Activated T-cell treated with anti-CD3 and anti-CD28 coated beads, Interleukin-2, amount 50 U/mL, for 24 hours (primary cell): ENCODE data around the gene PAQR5.

ENCODE experiments used
- DNase-seq: peaks from one replicate; pipeline ENCODE4 v3.0.0-alpha.2; 2020
- H3K27ac Mint-ChIP-seq: 2 replicates; pipeline ENCODE4 v1.8.0; 2020; ENCODE audit warnings: mild to moderate bottlenecking, mixed read lengths
- H3K27me3 Mint-ChIP-seq: 2 replicates; pipeline ENCODE4 v1.8.0; 2020; ENCODE audit warnings: mixed read lengths
- H3K36me3 Mint-ChIP-seq: 2 replicates; pipeline ENCODE4 v1.8.0; 2020; ENCODE audit warnings: low read depth, mixed read lengths
- H3K4me1 Mint-ChIP-seq: 2 replicates; pipeline ENCODE4 v1.8.0; 2020; ENCODE audit warnings: low read depth, mixed read lengths
- H3K4me3 Mint-ChIP-seq: 2 replicates; pipeline ENCODE4 v1.8.0; 2020; ENCODE audit warnings: mild to moderate bottlenecking, moderate library complexity, mixed read lengths
- H3K9me3 Mint-ChIP-seq: 2 replicates; pipeline ENCODE4 v1.8.0; 2020; ENCODE audit warnings: mixed read lengths

The PAQR5 gene

GRCh38 chr15:69302929-69303328 lies 4.2 kb downstream of the PAQR5 start:
- peaks cover 63% of the 10 kb centered on the region for H3K27me3 Mint-ChIP-seq
- H3K9me3 Mint-ChIP-seq: no peaks in the 10 kb centered on the region
- H3K27ac Mint-ChIP-seq: no peak overlapping the region
- DNase-seq: no peak
- no peaks in the 10 kb centered on the region for H3K36me3 Mint-ChIP-seq
- no peak overlapping the region for H3K4me3 Mint-ChIP-seq
- no peaks in the 10 kb centered on the region for H3K4me1 Mint-ChIP-seq

GRCh38 chr15:69303337-69304181 lies 4.8 kb downstream of the PAQR5 start:
- Mint-ChIP-seq H3K4me3 (no peak overlapping the region), H3K4me1 (no peaks in the 10 kb centered on the region), H3K27me3 (peaks cover 57% of the 10 kb centered on the region), H3K27ac (no peak overlapping the region), H3K9me3 (no peaks in the 10 kb centered on the region), H3K36me3 (no peaks in the 10 kb centered on the region)
- no peak for DNase-seq

- Mint-ChIP-seq H3K27me3 (peaks cover 59% of the 10 kb centered on the region), H3K36me3 (no peaks in the 10 kb centered on the region), H3K9me3 (no peaks in the 10 kb centered on the region), H3K4me1 (no peaks in the 10 kb centered on the region), H3K27ac (no peak overlapping the region), H3K4me3 (no peak overlapping the region)
- no peak for DNase-seq
These were observed 5.5 kb downstream of the PAQR5 start for GRCh38 chr15:69304182-69304545.

GRCh38 chr15:69305204-69305931 lies 6.7 kb downstream of the PAQR5 start:
- H3K27ac Mint-ChIP-seq: no peak overlapping the region
- DNase-seq: no peak
- no peaks in the 10 kb centered on the region for H3K4me1 Mint-ChIP-seq

GRCh38 chr15:69305933-69306568 lies 7.3 kb downstream of the PAQR5 start:
- no peaks in the 10 kb centered on the region for H3K4me1 Mint-ChIP-seq
- no peak overlapping the region for H3K4me3 Mint-ChIP-seq
- no peaks in the 10 kb centered on the region for H3K36me3 Mint-ChIP-seq
- peaks cover 49% of the 10 kb centered on the region for H3K27me3 Mint-ChIP-seq
- H3K9me3 Mint-ChIP-seq: no peaks in the 10 kb centered on the region
- DNase-seq: no peak
- no peak overlapping the region for H3K27ac Mint-ChIP-seq

More at GRCh38 chr15:69305204-69305931, 6.7 kb downstream of the PAQR5 start:
- H3K36me3 Mint-ChIP-seq: no peaks in the 10 kb centered on the region
- H3K27me3 Mint-ChIP-seq: peaks cover 52% of the 10 kb centered on the region
- no peak overlapping the region for H3K4me3 Mint-ChIP-seq
- H3K9me3 Mint-ChIP-seq: no peaks in the 10 kb centered on the region

DNA sequence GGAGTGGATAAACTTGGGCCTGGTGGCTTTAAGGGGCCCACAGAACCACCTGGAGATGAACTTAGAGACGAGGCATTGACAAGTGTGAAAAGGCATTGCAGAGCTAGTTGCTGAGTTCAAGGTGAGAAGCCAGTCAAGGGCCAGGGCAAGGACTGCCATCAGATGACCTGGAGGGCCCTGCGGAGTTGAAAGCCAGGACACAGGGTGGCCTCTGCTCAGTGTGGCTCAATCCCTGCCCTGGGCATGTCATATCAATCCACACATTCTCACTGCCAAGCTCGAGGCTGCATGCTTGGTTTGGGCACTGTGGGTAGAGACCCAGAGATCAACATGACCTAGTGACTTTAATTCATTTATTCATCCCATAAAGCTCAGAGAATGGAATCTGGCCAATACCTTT lies 9.2 kb downstream of the PAQR5 start:
- no peaks in the 10 kb centered on the region for H3K9me3 Mint-ChIP-seq

GRCh38 chr15:69308949-69309348 lies 10.2 kb downstream of the PAQR5 start:
- no peak overlapping the region for H3K27ac Mint-ChIP-seq
- H3K9me3 Mint-ChIP-seq: no peaks in the 10 kb centered on the region
- H3K4me3 Mint-ChIP-seq: no peak overlapping the region
- H3K36me3 Mint-ChIP-seq: no peaks in the 10 kb centered on the region
- H3K27me3 Mint-ChIP-seq: peaks cover 32% of the 10 kb centered on the region
- no peaks in the 10 kb centered on the region for H3K4me1 Mint-ChIP-seq
- DNase-seq: no peak

More for the DNA sequence above, 9.2 kb downstream of the PAQR5 start:
- Mint-ChIP-seq H3K27ac (no peak overlapping the region), H3K4me3 (no peak overlapping the region), H3K36me3 (no peaks in the 10 kb centered on the region), H3K4me1 (no peaks in the 10 kb centered on the region), H3K27me3 (peaks cover 33% of the 10 kb centered on the region)
- no peak for DNase-seq

DNA sequence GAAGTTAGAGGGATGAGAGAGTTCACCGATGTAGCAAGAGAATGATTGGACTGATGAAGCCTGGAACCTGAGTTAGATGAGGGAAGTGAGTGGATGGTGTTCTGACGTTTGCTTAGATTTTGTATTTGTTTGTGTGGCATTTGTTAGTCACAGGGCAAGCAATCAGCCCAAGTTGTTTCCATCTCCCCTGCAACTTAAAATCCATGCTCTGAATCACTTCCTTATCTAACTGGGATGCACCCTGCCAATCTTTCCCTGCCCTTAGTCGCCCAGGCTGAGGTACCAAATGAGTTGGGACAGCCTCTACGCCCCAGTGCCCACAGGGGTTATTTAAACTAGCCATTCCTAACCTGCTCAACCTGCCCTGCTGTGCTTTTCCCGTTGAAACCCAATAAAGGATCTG lies 12.6 kb downstream of the PAQR5 start:
- Mint-ChIP-seq H3K27ac (no peak overlapping the region), H3K4me1 (no peaks in the 10 kb centered on the region), H3K4me3 (no peak overlapping the region), H3K27me3 (peaks cover 24% of the 10 kb centered on the region), H3K9me3 (no peaks in the 10 kb centered on the region), H3K36me3 (no peaks in the 10 kb centered on the region)
- no peak for DNase-seq

DNA sequence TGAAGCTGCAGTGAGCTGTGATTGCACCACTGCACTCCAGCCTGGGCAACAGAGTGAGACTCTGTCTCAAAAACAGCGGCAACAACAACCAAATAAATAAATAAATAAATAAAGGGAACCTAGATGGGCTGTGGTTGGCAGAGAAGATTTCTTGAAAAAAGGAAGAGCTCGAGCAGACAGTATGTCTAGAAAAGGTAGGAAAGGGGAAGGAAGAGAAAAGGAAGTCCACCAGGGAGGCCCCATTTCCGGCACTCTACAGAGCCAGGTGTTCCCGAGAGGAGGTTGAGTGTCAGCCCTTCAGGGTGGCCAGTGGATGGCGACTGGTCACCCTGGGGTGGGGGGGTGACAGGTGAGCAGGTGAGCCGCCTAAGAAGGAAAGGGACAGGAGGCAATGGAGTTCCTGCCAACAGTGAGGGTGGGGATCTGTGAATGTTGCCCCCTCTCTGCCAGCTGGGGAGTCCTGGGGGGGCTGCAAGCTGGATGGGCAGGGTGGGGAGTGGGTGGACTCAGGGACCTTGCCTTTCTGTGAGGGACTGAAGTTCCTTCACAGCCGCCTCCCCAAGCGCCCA lies 14.8 kb downstream of the PAQR5 start:
- Mint-ChIP-seq H3K4me1 (no peaks in the 10 kb centered on the region), H3K27ac (no peak overlapping the region), H3K4me3 (no peak overlapping the region), H3K27me3 (peaks cover 35% of the 10 kb centered on the region), H3K9me3 (no peaks in the 10 kb centered on the region), H3K36me3 (no peaks in the 10 kb centered on the region)
- no peak for DNase-seq

DNA sequence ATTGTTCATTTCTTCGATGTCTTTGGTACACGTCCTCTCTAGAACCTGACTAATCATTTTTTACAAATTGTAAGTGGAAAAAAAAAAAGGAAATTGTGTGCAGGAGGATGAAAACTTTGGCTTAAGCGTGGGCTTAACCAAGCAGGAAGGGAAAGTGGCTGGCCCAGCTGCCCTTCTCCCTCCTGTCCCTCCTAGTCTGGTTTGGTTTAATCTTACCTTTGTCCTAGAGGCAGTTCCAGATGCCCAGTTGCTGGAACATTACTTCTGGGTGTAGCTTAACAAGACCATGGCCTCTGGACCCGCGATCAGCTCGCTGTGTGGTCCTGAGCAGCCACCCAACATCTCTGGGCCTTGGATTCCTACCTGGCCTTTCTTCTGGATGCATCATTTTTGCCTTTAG lies 15.4 kb downstream of the PAQR5 start:
- Mint-ChIP-seq H3K27ac (no peak overlapping the region), H3K27me3 (peaks cover 31% of the 10 kb centered on the region), H3K4me1 (no peaks in the 10 kb centered on the region), H3K36me3 (no peaks in the 10 kb centered on the region), H3K4me3 (no peak overlapping the region), H3K9me3 (no peaks in the 10 kb centered on the region)
- DNase-seq: no peak

DNA sequence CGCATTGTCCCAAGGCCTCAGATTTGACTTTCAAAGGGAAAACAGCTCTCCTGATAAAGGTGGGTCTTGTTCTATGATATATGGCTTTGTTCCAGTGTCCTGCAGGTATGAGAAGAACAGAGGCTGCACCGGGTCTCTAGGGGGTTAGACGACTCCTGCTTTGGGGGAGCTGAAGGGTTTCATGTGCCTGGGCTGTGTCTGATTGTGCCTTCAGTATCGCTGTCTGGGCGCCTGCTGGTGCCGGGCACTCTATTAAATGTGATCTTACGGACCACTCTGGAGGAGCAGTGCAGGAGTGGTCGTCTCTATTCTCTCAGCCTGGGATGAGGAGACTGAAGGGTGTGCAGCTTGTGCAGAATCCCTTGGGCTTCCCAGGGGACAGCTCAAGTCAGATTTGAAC lies 16.0 kb downstream of the PAQR5 start:
- DNase-seq: no peak
- no peak overlapping the region for H3K27ac Mint-ChIP-seq
- H3K27me3 Mint-ChIP-seq: peaks cover 31% of the 10 kb centered on the region
- peaks cover 3% of the 10 kb centered on the region for H3K4me1 Mint-ChIP-seq
- H3K9me3 Mint-ChIP-seq: no peaks in the 10 kb centered on the region
- H3K4me3 Mint-ChIP-seq: no peak overlapping the region
- H3K36me3 Mint-ChIP-seq: no peaks in the 10 kb centered on the region

DNA sequence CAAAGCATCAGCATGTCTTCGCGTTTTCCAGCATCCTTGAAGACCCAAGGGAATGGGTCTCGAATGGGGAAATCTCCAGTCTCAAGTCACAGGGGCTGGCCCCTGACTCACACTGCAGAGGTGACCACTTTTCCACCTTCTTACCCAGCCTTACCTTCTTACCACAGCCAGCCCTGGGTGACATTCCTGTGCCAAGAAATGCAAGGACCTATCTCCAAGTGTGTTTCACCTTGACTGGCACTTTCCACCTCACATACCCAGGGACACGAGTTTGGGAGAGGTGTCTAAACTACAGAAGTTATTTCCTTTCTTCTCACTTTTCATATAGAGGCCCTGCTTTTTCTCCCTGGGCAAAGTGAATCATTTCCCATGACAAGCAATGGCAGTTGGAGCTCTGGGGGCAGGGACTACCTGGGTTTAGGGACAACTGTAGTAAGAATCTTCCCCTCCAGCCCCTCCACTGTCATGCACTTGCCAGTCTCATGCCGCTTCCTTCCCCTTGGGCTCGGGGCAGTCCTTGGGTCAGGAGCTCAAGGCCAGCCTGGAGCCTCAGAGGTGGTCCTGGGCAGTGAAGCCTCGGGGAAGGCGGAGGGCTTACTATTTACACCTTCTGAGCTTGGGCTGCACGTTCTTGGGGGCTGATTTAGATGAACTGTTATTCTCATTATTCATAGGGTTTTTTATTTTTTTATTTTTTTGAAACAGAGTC lies 16.8 kb downstream of the PAQR5 start:
- Mint-ChIP-seq H3K27me3 (peaks cover 33% of the 10 kb centered on the region), H3K4me3 (no peak overlapping the region), H3K9me3 (no peaks in the 10 kb centered on the region), H3K27ac (no peak overlapping the region), H3K4me1 (peaks cover 9% of the 10 kb centered on the region), H3K36me3 (no peaks in the 10 kb centered on the region)
- DNase-seq: no peak

DNA sequence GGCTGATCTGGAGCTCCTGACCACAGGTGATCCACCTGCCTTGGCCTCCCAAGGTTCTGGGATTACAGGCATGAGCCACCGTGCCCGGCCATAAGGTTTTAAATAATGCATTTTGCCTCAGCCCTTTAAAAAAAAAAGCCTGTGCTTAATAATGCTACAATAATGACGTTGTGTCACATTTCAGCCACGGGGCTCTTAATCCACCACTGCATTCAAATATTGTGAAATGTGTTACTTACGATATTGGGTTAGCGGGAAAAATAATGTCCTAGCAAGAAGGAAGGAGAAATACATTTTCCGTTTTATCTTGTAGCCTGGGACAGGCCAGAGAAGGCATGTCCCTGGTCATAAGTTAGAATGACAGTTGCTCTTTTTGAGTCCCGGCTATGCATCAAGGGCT lies 17.6 kb downstream of the PAQR5 start:
- no peaks in the 10 kb centered on the region for H3K36me3 Mint-ChIP-seq
- DNase-seq: no peak
- H3K27me3 Mint-ChIP-seq: peaks cover 33% of the 10 kb centered on the region
- H3K4me3 Mint-ChIP-seq: no peak overlapping the region
- peaks cover 17% of the 10 kb centered on the region for H3K4me1 Mint-ChIP-seq
- H3K9me3 Mint-ChIP-seq: no peaks in the 10 kb centered on the region
- no peak overlapping the region for H3K27ac Mint-ChIP-seq

DNA sequence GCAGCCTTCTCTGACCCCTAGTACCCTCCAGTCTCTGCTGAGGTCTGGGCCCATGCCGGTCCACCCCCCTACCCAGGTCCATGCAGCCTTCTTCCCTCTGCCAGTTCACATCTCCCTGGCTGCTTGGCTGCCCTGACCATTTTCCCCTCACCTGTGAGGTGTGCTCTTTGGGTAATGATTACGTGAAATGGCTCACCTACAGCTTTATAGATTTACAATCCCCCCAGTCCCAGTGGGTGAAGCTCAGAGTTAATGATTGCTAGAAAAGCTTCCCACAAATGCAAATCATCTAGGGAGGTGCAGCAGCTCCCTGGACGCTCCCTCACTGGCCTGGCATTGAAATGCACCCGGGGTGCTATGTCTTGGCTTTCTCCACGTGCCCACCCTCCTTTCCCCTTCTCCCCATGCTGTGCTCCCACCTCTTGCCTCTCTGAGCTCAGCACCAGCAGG lies 18.7 kb downstream of the PAQR5 start:
- DNase-seq: no peak
- peaks cover 22% of the 10 kb centered on the region for H3K4me1 Mint-ChIP-seq
- H3K27me3 Mint-ChIP-seq: peaks cover 37% of the 10 kb centered on the region
- no peaks in the 10 kb centered on the region for H3K36me3 Mint-ChIP-seq
- no peak overlapping the region for H3K27ac Mint-ChIP-seq
- no peaks in the 10 kb centered on the region for H3K9me3 Mint-ChIP-seq
- no peak overlapping the region for H3K4me3 Mint-ChIP-seq
